GM18873 (cell line): ENCODE measurements around the gene RLN3.

Experiments
- ATAC-seq: cut with Tn5 transposase; IDR thresholded peaks from one replicate; pipeline ENCODE4 v1.9.1; 2021; ENCODE audit warnings: mild to moderate bottlenecking, moderate library complexity, moderate number of reproducible peaks; ENCODE audit not compliant: unreplicated experiment, low FRiP score

Gene RLN3

DNA sequence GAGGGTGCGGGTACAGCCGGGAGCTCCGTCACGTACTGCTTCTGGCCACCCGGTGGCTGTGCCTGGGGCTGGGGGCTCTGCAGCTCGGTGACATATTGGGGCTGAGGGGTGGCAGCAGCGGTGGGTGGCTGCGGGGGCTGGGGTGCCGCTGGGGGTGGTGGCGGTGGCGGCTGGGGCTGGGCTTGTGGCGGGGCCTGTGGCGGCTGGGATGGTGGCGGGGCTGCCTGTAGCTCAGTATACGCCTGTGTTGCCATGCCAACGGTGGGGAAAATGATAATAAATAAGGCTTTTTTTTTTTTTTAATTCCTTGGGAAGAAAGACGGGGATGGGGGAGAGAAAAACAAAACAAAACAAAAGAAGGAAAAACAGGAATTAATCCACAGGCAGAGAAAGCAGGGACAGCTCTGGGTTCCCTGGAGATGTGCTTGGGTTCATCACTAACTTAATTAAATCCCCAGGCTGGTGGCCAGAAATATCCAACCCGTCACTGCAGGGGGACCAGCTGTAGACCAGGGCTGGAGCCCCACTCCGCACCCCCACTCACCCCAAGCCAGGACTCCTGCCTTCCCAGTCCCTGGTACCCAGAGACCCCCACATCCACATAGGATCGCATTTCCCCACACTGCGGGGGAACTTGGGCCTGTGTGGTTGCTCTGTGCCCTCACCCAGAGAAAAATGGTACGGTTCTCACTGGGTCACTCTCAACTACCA is 34.2 kb upstream of the RLN3 start:
- no peak for ATAC-seq

DNA sequence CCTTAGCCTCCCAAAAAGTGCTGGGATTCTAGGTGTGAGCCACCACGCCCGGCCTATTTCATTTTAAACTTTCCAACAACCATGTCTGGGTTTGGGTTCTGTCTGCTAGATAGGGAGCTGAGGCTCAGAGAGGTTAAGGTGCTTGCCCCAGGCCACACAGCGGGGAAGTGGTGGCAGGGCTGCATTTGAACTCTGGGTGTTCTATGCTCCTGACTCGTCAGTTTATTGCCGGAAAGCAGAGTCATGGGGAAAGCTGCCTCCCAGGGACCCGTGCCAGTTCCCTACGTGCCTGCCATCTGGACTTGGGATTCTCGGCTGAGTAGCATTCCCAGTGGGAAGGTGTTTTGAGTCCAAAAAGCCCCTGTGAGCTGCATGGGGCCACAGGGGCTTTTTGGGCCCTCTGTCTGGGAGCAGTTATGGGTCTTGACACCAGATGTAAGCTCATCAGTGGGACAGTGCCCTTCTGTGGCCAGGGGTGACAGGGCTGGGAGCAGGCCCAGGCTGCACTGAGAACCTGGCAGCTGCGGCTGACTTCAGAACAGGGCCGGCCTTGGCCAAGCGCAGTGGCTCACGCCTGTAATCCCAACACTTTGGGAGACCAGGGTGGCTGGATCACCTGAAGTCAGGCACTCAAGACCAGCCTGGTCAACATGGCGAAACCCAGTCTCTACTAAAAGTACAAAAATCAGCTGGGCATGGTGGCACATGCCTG is 32.8 kb upstream of the RLN3 start:
- ATAC-seq: no peak

DNA sequence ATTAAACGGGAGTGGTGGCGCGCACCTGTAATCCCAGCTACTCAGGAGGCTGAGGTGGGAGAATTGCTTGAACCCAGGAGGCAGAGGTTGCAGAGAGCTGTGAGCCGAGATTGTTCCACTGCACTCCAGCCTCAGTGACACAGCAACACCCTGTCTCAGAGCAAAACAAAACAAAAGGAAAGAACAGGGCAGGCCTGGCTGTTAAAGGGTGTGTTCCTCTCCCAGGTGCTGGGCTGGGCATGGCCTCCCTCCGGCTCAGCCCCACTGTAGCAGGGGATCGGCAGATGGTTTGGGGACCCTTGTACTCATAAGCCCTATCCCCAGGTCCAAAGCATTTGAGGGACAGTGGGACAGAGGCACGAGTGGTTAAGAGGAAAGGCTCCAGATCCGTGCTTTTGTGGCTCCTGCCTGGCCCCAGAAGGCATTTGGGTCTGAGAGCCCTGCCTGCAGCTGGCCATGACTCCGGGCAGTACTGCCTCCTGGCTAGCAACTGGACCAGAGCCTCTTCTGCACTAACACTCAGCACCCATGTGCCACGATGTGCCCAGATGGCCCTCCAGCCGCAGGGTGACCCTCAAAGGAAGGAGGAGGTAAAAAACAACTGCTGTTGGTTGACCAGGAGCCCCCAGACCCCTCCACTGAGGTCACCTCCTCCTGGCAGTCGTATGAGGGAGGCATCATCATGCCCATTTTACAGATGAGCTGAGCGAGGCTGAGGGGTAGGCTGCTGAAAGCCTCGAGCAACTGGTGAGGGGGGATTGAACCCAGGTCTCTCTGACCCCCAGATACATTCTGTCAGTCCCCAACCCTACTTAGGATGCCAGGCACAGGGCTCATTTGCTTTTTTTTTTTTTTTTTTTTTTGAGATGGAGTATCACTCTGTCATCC is 31.8 kb upstream of the RLN3 start:
- ATAC-seq: no peak

DNA sequence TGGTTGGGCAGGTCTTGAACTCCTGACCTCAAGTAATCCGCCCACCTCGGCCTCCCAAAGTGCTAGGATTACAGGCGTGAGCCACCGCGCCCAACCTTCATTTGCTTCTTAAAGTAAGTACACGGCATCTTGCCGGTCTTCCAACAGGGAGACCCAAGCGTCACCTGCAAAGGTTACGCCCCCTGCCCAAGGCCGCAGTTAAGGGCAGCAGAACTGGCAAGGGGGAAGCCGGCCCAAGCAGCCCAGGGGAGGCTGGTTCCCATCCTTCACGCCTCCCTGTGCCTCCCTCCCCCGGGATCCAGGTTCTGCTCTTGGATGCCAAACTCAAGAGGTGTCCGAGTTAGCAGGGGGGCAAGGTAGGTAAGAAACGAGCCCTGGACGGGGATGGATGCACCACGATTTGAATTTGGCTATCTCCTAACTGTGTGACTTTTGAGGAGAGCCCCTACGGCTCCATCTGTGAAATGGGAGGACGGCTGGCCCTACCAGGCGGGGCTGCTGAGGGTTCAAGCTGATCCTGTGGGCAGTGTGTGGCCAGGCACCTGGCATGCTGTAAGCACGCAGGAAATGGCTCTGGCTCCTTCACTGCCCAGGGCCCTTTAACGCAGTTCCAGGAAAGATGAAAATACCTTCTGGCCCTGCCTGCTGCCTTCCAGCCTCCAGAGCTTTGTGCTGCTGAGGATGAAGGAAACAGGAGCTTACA is 30.9 kb upstream of the RLN3 start:
- ATAC-seq: no peak

DNA sequence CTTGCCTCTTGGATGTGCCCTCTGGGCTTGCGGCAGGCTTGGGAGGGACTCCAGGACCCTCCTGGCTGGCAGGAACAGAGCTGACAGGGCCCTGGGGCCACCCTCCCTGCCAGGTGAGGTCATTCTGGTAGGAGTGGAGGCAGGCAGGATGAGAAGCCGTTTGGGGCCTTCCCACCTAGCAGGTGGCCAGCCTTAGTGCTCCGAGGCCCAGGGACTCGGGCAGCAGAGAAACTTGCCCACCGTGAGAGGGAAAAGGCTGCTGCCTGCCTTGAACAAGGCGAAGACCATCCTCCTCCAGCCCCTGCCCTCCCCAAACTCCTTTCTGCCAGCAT is 30.4 kb upstream of the RLN3 start:
- ATAC-seq: no peak

DNA sequence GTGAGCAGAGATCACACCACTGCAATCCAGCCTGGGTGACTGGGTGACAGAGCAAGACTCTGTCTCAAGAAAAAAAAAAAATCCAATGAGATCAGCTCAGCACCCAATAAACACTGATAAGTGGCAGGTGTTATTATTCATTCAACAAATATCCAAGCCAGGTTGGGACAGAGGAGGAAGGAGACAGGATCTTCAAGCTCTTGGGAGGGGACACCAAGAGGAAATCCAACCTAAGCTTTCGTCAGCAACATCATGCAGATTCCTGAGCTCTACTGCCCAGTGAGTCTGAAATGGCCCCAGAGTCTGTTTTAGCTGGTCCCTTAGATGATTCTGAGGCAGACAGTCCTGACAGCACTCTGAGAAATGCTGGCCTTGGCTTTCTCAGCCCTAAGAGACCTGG is 29.5 kb upstream of the RLN3 start:
- ATAC-seq: no peak

DNA sequence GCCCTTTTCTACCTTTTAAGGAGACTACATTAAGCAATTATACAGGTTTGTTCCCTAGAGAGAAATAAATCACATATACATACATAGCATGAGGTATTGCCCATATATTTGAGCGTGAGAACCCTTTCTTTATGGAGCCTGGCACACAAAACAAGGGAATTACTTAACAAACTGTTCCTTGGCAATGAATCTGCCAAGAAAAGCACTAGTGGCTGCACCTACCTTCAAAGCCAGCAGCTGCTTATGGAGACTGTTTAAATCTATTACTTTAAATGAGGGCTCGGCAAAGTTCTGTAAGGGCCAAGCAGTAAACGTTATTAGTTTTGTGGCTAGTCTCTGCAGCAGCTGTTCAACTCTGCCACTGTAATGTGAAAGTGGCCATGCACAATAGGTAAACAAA is 28.9 kb upstream of the RLN3 start:
- ATAC-seq: no peak

DNA sequence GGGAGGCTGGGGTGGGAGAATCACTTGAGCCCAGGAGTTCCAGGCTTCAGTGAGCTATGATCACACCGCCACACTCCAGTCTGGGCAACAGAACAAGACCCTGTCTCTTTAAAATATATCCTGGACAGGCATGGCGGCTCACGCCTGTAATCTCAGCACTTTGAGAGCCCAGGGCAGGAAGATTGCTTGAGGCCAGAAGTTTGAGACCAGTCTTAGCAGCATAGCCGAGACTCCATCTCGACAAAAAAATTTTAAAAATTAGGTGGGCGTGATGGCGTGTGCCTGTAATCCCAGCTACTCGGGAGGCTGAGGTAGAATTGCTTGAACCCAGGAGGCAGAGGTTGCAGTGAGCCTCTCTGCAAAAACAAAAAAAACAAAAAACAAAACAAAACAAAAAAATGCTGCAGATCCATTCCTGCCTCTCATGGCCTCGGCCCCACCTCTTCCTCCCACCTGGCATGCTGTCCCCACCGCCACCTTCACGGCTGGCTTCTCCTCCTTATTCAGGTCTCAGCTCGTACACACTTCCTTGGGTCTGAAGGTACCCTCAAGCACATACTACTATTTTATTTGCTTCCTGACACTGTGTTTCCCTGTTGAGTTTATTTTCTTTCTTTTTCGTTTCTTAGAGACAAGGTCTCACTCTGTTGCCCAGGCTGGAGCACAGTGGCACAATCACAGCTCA is 27.1 kb upstream of the RLN3 start:
- no peak for ATAC-seq

DNA sequence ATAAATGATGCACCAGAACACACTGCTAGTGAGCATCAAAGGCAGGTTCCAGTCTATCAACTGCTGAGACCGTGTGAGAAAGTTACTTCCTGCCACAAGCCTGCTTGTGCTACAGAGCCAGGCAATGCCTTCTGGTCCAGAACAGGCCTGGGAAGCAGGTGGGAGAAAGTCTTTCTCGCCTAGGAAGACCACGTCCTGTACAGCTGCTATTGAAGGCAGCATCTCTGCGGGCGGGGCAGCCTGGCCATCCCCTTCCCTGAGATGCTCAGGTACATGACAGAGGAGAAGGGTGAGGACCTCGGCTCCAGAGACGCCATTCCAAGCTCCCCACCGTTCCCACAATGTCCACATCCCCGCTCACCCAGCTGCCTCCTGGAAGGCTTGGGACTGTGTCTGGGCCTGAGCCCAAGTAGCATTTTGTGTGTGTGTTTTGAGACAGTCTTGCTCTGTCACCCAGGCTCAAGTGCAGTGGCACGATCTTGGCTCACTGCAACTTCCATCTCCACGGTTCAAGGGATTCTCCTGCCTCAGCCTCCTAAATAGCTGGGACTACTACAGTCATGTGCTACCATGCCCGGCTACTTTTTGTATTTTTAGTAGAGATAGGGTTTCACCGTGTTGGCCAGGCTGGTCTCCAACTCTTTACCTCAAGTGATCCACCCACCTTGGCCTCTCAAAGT is 25.2 kb upstream of the RLN3 start:
- no peak for ATAC-seq

DNA sequence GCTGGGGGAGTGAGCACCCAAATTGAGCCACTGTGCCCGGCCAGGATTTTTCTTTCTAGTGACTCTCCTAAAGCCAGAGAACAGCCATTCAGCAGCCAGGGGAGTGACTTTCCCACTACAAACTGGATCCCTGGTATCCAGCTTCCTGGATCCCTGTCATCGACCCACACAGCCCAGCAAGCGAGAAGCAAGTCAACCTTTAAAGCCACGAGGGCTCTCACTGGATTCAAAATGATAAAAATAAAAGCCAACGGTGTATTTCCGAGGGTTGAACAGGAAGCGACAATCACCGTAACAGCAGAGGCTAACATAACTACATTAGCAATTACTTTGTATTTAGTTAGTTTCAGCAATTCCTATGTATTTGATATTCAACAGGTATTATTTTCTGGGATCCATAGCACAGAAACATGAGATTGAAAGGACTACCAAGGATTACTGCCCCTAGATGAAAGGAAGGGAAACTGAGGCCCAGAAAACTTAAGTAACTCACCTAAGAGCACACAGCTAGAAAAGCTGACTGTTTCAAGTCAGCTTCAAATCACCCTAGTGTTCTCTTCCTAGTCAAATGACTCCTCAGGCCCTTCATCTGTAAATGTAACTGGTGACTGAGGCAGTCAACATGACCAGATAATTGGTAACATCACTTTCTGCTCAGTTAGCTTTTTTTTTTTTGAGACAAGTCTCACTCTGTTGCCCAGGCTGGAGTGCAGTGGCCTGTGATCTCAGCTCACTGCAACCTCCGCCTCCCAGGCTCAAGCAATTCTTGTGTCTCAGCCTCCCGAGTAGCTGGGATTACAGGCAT is 24.5 kb upstream of the RLN3 start:
- ATAC-seq: no peak

DNA sequence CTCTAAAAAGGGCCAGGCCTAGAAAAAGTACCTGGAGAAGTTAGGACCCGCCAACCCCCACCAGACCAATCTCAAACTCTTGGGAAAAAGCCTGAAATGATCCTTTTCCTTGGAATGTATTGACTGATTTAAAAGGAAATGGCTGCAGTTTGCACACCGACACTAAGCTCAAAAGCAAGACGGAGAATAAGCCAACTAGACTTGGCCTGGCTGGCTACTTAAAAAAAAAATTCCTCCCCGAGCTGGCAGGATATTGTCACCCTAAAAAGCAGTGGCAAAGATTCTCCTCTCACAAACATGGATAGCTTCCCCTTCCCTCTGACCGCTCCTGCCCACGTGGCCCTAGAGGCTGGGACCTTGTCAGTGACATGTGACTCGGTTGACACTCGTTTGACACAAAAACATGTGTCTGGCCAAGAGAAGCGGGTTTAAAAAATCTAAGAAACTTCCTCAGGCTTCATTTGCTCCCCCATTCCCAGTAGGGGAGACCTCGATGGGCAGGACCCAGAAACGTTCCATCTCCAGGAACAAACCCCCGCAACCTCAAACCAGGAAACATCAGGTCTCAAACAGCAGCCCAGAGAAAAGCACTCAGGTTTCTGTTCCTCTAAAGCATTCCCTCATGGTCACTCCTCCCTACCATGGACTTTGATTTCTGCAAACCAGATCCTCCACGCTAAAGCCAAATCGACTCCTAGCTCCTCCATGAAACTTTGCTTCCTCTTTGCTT is 23.2 kb upstream of the RLN3 start:
- ATAC-seq: no peak

DNA sequence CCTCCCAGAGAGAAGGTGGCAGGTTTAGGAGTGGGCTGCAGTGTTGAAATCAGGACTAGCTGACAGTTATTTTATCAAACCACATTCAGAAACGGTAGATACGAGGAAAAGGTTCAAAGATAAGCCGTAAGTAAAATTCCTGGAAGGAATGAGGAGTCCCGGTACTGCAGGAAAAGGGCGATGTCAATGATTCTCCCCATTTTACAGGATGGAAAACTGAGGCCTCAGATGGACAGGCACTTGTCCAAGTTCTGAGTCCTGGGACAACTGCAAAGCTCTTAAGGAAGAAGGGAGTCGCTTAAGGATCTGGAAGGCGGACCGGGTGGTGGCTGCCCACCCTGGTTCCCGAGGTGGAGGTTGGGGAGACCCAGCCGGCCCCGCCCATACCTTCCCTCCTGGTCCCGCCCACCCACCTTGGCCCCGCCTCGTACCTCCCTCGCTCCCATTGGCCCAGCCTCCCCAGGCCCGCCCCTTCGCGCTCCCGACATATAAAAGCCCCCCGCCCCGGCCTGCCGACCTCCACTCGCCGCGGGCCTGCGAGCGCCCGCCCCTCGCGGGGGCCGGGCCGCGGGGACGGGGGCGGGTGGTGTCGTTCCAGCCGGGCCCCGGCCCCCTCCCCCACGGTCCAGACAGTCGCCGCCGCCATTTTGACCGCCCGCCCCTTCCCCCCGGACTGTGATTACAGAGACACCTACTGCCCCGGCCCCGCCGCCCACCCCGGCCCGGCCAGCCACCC is 22.4 kb upstream of the RLN3 start:
- ATAC-seq: no peak

DNA sequence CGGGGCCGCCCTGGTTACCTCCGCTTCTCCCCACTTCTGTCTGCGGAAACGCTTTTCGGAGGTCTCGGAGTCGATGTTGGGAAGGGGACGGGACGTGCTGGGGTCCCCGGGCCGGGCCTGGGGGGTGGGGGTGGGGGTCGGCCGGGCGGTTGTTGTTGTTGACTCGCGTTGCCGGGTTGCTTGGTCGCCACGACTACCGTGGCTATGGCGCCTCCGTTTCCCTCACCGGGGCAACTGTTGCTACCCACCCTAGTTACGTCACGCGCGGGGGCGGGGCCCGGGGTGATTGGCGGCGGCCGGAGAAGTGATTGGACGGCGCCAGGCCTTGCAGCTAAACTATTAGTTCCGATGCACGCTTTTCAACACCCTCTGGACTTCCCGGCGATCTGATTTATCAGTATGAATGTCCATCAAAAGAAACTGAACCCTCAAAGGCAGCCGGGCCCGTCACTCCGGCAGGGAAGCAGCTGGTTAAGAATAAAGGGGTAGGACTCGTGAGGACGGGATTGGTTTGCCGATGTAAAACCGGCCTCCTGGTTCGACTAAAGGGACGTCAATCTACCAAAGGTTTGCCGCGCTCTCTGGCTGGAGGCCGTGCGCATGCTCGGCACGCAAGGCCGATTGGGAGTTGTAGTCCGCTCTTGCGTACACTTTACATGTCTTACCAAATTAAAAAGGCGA is 21.7 kb upstream of the RLN3 start, which contains the start of gene RFX1:
RFX1 (minus strand) TSS at position 236 of the 681 bp plus-strand sequence. CDS start 12,477 bp downstream, outside the sequence.
- peak; percentile 82 for ATAC-seq

DNA sequence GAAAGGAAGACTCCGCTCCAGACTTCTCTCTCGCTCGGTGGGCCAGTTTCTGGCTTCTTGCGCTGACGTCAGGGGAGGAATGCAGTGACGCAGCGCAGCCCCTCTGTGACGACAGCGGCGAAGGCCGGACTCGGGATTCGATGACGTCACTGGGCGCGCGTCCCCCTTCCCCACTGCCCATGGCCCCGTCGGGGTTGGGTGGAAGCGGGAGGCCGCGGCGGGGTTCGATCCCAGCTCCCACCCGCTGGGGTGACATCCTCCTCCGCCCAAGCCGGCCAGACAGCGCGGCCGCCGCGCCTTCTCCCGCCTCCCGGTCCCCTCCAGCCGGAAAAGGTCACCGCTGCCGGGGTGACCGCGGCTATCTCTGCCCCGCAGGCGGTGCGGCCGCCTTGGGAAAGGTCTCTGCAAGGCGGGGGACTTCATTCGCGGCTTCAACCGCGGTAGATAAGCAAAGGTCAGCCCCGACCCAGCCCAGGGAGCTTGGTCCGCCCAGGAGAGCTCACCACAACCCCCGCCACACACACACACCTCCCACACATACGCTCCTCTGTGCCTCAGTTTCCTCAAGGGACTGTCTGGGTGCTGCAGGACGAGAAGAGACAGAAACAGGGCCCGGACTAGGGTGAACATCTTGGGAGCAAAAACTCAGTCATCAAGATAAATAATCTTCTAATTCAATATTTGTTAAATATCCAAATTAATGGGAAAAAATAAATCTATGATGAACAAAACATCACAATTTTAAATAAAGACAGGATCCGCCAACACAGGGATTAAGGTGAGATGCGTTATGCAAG is 21.0 kb upstream of the RLN3 start:
- peak; percentile 31 for ATAC-seq

DNA sequence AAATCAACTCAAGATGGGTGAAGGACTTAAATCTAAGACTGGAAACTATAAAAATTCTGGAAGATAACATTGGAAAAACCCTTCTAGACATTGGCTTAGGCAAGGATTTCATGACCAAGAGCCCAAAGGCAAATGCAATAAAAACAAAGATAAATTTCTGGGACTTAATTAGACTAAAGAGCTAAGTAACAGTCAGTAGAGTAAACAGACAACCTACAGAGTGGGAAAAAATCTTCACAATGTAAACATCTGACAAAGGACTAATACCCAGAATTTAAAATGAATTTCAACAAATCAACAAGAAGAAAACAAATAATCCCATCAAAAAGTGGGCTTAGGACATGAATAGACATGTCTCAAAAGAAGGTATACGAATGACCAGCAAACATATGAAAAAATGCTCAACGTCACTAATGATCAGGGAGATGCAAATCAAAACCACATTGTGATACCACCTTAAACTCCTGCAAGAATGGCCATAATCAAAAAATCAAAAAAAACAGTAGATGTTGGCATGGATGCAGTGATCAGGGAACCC is 15.5 kb upstream of the RLN3 start:
- no peak for ATAC-seq

DNA sequence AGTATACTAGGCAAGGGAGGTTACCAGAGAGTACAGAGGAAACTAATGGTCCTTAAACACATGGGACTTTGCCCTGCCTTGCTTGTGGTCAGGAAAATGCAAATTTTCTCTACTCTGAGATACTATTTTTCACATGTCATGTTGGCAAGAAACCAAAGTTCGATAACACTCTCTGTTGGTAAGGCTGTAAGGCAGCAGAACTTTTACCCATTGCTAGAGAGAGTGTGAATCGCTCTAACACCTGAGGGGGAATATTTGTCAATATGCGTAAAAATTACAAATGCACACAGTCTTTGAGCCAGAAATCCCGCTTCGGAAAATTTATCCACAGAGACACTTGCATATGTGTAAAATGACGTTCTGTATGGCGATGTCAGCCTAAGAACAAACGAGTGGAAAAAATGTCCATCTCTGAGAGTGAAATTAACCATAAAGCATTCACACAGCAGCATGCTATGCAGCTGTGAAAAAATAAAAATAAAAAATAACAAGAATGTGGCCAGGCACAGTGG is 12.4 kb upstream of the RLN3 start:
- peak; percentile 69 for ATAC-seq
